ENCODE results near the gene SUPT6H.

- TF ChIP-seq CTCF (IDR thresholded peaks at IDR 0.05), result no peak
- TF ChIP-seq POLR2A (IDR thresholded peaks at IDR 0.05), result no peak
These were observed 6.8 kb upstream of the SUPT6H start for GRCh38 chr17:28655160-28655559.
